Progenitor cell of endocrine pancreas (in vitro differentiated cells): ENCODE results near the gene IRS2. TPM values are rescaled to one million over a fixed set of nuclear protein-coding genes. Genes with fewer than 3 reads are reported as not detected.

Experiments
- DNase-seq: peaks from one replicate; pipeline ENCODE4 v3.0.0; 2021; ENCODE audit warnings: low spot score; ENCODE audit not compliant: unreplicated experiment
- H3K27ac Mint-ChIP-seq: 2 replicates; pipeline ENCODE4 v1.8.0; 2021; ENCODE audit warnings: mild to moderate bottlenecking, moderate library complexity, mixed read lengths
- H3K27me3 Mint-ChIP-seq: 2 replicates; pipeline ENCODE4 v1.8.0; 2021; ENCODE audit warnings: mixed read lengths
- H3K36me3 Mint-ChIP-seq: 2 replicates; pipeline ENCODE4 v1.8.0; 2022; ENCODE audit warnings: mixed read lengths; ENCODE audit not compliant: insufficient read depth
- H3K4me1 Mint-ChIP-seq: 2 replicates; pipeline ENCODE4 v1.8.0; 2021; ENCODE audit warnings: low read depth, mixed read lengths
- H3K4me3 Mint-ChIP-seq: 2 replicates; pipeline ENCODE4 v1.8.0; 2021; ENCODE audit warnings: low read depth, mild to moderate bottlenecking, moderate library complexity, mixed read lengths
- H3K9me3 Mint-ChIP-seq: 2 replicates; pipeline ENCODE4 v1.8.0; 2021; ENCODE audit warnings: low read depth, mixed read lengths
- CTCF ChIP-seq: fragments of 200-600 bp; sonication (generic); IDR thresholded peaks from one replicate; pipeline ENCODE4 v1.5.0; 2021; ENCODE audit warnings: antibody characterized with exemption, mild to moderate bottlenecking; ENCODE audit not compliant: unreplicated experiment
- total RNA-seq: library from RNA; stranded (reverse); gene quantifications from 2 replicates; pipeline ENCODE4 v1.2.1, GENCODE V29; 2021

IRS2 gene
- total RNA-seq, 1 donor from 2014 or later = 11.9 TPM

GRCh38 chr13:109809216-109809932 lies 23.0 kb upstream of the IRS2 start:
- Mint-ChIP-seq H3K9me3 (no peaks in the 10 kb centered on the region), H3K36me3 (no peaks in the 10 kb centered on the region), H3K27me3 (peaks cover 3% of the 10 kb centered on the region), H3K4me3 (no peak overlapping the region), H3K27ac (no peak overlapping the region), H3K4me1 (peaks cover 2% of the 10 kb centered on the region)
- DNase-seq = no peak
- TF ChIP-seq CTCF = no peak

- Mint-ChIP-seq H3K36me3 (no peaks in the 10 kb centered on the region), H3K27ac (no peak overlapping the region), H3K4me3 (no peak overlapping the region), H3K4me1 (peaks cover 11% of the 10 kb centered on the region), H3K9me3 (no peaks in the 10 kb centered on the region), H3K27me3 (peaks cover 3% of the 10 kb centered on the region)
- DNase-seq = no peak
- no peak for TF ChIP-seq CTCF
Measured at GRCh38 chr13:109807345-109807744, 21.0 kb upstream of the IRS2 start.

DNA sequence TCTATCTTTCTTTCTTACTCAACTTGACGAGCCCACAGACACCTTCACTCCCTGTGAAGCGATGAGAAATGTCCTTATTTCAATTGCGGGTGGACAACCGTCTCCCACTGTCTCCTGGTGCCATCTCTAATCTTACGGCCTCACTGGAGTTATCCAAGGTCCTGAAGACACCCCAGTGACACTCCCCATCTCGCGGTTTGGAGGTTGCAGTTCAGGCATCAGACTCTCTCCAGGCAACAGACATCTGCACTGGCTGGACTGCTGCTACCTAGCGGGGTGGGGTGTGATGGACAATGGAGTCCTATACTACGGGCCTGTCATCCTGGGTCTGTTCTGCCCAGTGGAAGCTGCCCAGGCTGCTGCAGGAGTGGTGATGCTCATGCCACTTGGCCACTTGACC lies 18.3 kb upstream of the IRS2 start:
- Mint-ChIP-seq H3K36me3 (no peaks in the 10 kb centered on the region), H3K27me3 (no peaks in the 10 kb centered on the region), H3K4me1 (peaks cover 11% of the 10 kb centered on the region), H3K27ac (peak overlapping the region; percentile 42), H3K4me3 (no peak overlapping the region), H3K9me3 (no peaks in the 10 kb centered on the region)
- no peak for DNase-seq
- no peak for TF ChIP-seq CTCF

DNA sequence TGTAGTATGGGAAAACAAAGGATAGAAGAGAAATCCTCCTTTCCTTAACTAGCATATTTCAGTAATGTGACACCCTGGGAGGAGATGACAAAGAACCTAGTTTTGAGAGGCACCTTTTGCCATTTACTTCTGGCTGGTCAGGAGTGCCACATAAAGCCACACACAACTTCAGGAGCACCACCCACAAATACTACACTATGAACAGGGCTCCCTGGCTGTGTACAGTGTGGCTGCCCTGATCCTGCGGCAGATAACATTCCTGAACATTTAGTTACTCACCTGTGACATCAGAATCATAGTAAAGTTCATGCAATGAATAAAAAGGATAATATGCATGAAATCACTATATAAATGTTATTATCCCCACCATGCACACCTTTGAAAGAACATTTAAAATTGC lies 17.4 kb upstream of the IRS2 start:
- no peaks in the 10 kb centered on the region for H3K27me3 Mint-ChIP-seq
- no peaks in the 10 kb centered on the region for H3K36me3 Mint-ChIP-seq
- TF ChIP-seq CTCF = no peak
- H3K27ac Mint-ChIP-seq = no peak overlapping the region
- DNase-seq = no peak
- H3K4me3 Mint-ChIP-seq = no peak overlapping the region
- no peaks in the 10 kb centered on the region for H3K9me3 Mint-ChIP-seq
- H3K4me1 Mint-ChIP-seq = peaks cover 9% of the 10 kb centered on the region

DNA sequence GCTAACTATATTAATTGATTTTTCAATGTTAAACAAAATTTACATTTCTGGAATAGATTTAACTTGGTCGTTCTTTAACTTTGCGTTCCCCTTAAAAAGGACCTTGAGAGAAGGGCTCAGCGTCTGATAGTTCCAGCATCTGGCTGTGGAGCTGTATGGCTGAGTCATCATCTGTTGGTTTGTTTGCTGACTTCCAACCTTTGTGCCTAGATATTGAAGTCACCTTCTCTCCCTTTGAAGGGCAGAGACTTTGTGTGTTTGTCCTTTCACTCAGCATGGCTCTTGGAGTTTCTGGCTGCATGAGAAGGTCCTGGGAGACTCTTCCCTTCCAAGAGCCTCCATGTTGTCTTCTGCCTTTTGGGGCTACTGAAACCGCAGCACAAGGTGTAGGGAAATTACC lies 16.6 kb upstream of the IRS2 start:
- no peak for DNase-seq
- Mint-ChIP-seq H3K36me3 (no peaks in the 10 kb centered on the region), H3K4me3 (no peak overlapping the region), H3K27ac (peak overlapping the region; percentile 70), H3K4me1 (peaks cover 9% of the 10 kb centered on the region), H3K9me3 (no peaks in the 10 kb centered on the region), H3K27me3 (no peaks in the 10 kb centered on the region)
- TF ChIP-seq CTCF = no peak
